HG03039 (cell line): ENCODE results near the gene COX4I1.

Experiments
- ATAC-seq: cut with Tn5 transposase; IDR thresholded peaks from one replicate; pipeline ENCODE4 v1.9.1; 2021; ENCODE audit warnings: mild to moderate bottlenecking, moderate library complexity; ENCODE audit not compliant: unreplicated experiment

Gene COX4I1

DNA sequence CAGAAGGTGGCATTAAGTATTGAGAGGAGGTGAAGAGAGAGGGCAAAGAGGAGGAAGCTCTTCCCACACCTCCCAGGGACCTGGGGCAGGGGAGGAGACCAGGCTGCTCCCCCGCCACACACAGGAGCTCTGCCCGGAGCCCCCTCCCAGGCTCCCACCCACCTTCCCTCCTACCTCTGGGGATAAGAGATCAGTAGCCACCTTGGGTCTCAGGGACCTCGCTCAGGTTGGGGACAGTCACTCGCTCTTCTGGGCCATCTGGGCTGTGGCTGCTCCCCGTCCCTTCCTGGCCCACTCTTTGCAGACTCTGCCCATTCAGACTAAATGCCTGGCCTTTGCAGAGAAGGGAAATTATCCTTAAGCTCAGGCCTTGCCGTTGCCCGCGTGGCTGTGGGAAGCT lies 33.7 kb upstream of the COX4I1 start:
- no peak for ATAC-seq

DNA sequence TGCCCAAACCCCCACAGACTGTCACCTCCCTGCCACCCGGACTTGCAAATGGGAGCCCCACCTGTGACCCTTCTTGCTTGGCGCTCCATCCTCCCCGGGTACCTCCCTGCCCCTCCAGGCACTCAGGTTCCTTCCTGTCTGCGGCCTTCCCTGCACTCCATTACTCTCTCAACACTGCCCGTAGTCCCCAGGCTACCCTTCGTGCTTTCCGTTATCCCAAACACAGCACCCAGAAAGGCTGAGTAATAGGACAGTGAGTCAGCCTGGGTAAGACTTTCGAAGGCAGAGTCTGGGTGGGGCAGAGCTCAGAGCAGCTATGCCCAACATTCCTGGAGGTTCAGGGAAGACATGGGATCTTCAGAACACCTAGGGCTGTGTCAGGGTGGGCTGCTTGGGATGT lies 32.0 kb upstream of the COX4I1 start:
- no peak for ATAC-seq

DNA sequence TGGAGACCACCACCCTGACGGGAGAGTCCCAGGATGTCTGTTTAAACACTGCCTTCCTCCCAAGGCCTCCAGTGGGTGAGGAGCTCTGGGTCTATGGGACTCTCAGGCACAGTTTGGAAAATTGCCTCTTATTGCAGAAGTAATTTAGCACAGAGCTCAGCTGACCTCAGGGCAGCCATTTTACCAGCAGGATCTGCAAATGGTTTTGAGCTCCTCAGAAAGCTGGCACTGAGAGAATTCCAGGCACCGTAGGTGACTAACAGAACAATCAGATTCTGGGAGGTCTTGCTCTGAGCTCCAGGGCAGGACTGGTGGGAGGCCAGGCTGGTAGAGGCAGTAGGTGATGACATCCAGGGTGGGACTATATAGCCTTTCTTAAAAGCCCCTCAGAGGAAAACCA lies 31.3 kb upstream of the COX4I1 start:
- no peak for ATAC-seq

DNA sequence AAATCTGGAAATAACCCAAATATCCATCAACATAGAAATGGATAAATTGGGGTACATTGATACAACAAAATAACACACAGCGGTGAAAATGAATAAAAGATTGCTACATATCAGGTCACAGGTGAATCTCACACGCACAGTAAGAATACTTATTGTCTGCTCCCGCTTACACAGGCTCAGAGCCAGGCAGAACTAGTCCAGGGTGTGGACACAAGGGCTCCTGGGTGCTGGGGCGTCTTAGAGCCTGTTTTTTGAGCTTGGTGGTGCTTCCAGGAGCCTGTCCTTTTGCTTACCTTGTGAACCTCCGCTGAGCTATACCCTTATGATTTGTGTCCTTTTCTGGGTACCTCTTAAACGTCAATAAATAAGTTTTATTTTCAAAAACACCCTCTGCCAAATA lies 28.8 kb upstream of the COX4I1 start:
- no peak for ATAC-seq

GRCh38 chr16:85773044-85773443 lies 26.5 kb upstream of the COX4I1 start:
- no peak for ATAC-seq

DNA sequence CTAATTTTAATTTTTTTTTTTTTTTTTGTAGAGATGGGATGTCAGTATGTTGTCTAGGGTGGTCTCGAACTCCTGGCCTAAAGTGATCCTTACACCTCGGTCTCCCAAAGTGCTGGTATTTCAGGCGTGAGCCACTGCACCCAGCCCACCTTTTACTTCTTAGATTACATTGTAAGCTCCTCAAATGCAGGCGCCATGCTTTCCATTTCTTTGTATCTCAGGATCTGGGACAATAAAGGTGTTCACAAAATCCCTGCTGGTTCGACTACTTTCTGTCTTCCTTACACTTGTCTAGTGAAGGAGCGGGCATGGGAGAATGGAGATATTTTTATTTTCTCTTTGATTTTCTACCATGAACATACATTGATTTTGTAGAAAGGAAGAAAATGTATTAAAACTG lies 25.4 kb upstream of the COX4I1 start:
- ATAC-seq = no peak

DNA sequence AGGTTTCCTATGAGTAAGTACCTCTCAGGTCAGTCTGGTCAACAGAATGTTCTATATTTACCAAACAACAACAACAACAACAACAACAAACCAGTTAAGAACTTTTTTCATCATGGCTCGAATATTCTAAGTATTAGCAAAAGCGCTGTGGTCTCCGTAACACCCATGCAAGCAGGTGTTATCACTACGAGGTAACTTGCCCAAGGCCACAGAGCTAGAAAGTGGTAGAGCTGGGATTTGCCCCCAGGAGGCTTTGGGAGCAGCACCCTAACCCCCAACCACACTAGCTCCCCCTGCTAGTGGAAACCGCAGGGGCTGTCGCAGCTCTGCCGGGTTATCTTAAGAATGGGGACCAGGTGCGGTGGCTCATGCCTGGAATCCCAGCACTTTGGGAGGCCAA lies 24.7 kb upstream of the COX4I1 start:
- ATAC-seq = no peak

DNA sequence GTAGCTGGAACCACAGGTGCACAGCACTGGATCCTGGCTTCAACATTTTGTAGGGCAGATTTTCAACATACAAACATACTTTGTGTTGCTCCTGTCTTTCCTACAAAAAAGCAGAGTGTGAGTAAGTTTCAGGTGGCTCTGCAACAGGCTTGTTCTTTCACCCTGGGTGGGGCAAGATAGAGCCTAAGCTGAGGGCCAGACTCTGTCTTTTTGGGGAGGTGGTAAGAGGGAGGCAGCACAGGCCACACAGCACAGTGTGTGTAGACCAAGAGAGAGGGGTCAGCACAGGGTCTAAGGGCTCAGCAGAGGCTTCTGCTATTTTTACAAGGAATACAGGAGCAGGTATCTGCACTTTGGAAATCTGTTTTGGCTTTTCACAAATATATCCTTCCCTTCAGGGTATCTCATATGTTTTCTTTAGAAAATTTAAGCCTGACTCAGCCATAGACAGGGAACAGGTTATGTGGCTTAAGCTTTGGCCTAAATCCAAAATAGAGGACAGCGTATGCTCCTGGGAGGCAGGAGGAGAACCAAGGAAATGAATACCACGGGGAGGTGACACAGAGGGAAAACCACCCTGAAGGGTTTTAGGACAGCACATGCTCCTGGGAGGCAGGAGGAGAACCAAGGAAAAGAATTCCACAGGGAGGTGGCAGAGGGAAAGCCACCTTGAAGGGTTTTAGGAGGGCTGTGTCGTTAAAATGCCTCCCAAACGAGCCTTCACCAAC lies 21.7 kb upstream of the COX4I1 start:
- no peak for ATAC-seq

DNA sequence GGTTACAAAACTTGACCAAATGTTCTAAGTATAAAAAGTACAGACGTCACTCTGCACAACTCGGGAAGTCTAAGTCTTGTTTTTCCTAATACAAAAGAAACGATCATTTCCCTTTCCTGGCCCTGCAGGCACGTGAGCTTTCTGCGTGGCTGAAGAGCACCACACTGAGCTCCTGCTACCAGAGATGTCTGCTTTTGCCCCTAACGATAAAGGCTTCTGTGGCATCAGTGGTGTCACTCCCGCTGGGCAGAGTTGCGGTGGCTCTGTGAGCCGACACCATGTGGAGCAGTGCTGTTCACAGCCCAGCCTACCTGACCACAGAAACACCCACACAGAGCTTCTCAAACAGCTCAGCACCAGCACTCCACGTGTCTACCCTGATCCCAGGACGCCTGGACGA lies 20.6 kb upstream of the COX4I1 start:
- no peak for ATAC-seq

- ATAC-seq = no peak
Measured at GRCh38 chr16:85780281-85780680, 19.2 kb upstream of the COX4I1 start.

DNA sequence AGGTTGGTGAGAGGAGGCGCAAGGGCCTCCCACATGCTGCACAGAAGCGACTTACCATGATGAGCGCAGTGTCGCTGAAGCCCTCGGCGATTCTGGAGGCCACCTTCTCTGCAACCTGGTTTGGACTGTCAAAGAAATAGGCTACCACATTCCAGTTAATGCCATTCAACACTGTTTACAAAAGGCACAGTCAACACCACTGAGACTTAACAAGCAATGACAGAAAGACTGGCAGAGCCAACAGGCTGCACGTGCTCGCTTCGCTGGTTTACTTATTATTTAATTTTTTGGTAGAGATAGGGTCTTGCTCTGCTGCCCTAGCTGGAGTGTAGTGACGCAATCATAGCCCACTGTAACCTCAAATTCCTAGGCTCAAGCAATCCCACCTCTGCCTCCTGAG lies 18.3 kb upstream of the COX4I1 start:
- ATAC-seq = no peak

DNA sequence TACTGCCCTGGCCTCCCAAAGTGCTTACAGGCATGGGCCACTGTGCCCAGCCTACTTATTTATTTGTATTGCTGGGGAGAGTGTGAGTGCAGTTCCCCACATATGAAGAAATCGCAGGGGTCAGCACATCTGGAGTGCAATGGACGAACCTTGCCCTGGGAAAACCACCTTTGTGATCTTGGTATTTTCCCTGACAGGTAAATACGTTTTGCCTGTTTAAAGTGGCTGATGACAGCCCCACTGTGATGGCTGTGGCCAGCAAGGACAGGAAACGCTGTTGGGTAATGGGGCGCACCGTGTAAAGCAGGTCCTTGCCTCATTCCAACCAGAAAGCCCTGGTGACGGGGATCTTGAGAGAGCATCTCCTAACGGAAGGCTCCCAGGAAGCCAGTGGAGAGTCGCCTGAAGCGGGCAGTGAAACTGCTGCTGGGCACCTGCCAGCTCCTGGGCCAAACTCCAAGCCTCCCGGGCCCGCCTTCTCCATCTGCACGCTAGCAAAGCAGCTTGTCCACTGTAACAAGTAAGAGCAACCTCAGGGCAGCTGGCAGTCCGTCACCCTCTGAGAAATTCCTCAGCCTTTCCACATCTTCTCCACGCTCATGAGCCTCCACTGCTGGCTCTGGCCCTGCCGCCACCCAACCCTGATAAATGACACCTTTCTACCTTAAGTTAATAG lies 17.7 kb upstream of the COX4I1 start:
- no peak for ATAC-seq

DNA sequence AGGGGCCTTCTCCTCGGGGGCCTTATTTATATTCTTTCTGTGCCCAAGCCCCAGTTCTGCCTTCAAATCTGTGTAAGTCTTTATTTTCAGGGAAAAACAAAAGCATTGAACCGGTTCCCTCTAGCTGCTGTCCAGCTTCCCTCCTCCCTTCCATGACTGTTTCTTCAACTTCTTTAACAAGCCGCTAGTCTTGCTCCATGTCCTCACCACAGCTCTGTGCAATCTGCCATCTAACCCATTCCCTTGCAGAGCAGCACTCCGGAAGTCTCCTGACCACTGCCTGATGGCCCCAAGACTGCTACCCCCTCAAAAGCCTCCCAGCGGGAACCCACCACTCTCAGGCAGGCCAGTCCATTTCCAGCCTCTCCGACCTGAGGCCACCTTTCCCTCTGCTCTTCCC lies 17.0 kb upstream of the COX4I1 start:
- no peak for ATAC-seq

DNA sequence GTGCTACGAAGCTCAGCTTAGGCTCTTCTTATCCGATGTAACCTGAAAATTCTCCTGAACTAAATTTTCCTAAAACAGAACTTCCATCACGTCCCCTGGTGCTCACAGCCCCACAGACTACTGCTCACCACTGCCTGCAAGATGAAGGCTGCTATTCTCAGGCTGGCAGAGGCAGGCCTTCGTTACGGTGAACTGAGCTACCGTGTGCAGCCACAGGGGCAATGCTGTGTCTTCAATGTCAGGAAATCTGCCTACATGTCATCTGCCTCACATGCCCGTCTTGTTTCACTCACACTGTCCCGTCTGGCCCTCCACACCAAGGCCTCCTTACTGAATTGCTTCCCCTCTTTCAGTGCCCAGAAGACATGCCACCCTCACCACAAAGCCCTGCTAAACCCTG lies 16.1 kb upstream of the COX4I1 start:
- no peak for ATAC-seq

GRCh38 chr16:85784813-85785212 lies 14.7 kb upstream of the COX4I1 start:
- ATAC-seq = no peak

DNA sequence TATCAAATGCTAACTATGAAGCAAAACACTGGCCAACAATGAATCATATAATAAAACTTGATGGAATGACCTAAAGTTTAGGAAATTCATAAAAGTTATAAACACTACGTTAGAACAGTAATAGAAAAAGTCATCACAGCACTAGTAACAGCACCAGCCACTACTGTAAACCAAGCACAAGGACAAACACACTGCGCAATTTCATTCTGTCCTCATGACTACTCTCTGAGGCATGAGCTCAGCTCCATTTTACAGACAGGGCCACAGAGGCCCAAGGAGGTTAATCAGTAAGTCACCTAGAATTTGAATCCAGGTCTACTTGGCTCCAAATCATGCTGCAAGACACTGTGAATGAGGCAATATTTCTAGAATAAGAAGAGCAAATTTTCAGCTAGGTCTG lies 13.6 kb upstream of the COX4I1 start:
- no peak for ATAC-seq

GRCh38 chr16:85788819-85789218 lies 10.7 kb upstream of the COX4I1 start:
- ATAC-seq = no peak

GRCh38 chr16:85789773-85790172 lies 9.7 kb upstream of the COX4I1 start:
- ATAC-seq = no peak

DNA sequence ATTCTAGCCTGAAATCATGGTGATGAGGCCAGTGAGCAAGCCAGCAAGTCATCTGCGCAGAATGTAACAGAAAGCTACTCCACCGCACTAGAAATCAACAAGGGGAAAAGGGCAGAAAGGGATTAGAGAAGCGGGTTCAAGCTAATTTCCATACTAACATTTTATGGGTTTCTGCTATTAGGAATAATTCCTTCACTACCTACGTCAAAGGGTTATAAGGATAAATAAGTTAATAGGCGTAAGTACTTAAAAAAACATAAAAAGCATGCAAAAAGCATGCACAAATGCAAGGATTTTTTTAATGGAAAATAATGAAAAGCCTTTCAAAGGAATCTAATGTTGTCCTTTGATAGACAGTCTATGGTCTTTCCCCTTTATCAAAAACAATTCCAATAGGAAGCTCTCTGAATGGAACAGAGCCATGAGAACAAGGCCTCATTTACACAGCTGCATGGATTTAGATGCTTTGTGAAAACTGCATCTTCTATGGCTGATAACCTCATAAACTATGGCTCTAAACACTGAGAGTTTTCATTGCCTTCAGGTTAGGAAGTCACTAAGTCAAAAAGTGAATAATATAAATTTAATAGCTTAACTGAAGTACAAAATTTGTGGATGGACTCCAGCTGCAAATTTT lies 5.7 kb upstream of the COX4I1 start:
- ATAC-seq = no peak

GRCh38 chr16:85794696-85795095 lies 4.8 kb upstream of the COX4I1 start:
- no peak for ATAC-seq

DNA sequence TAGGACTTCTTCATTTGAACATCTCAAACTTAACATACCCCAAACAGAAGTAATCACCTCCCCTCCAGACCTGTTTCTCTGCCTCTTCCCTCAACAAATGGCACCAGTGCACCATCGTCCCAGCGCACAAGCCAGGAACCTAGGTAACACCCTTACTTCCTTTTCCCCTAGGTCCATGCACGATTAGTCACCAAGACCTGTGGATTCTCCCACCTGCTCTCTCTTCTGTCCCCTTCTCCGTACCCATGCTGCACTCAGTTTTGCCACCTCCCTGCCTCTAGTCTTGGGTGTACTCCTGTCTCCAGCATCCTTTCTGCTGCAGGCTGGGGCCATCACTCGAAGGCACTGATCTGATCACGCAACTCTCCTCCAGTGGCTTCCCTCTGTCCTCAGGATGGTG lies 3.3 kb upstream of the COX4I1 start:
- ATAC-seq = no peak

DNA sequence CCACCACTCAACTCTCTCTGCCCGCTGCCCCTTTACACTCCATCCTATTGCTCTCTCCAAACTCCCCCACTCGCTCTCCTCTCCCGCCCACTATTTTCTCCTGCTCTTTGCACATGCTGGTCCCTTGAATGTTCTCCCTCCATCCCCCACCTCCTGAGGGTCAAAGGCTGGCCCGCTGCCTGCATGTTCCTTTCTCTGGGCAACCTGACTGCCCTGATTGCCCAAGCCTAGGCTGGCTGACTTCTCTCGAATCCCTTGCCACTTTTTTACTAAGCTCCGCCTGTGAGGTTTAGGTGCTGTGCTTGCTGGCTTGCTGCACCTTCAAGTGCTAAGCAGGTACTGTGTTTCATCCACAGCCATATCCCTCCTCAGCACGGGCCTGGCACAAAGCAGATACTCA lies 2.9 kb upstream of the COX4I1 start:
- ATAC-seq = no peak
